Stimulated activated CD4-positive, alpha-beta T cell treated with anti-CD3 and anti-CD28 coated beads, Interleukin-2, amount 100 ng/mL, for 24 hours (primary cell): ENCODE data around the gene ITIH5.

Experiments
- DNase-seq, 2 donors: peaks; one replicate each; pipeline ENCODE4 v3.0.0-alpha.2; 2020

Gene ITIH5

GRCh38 chr10:7545261-7545660 lies 121.5 kb downstream of the ITIH5 start:
- DNase-seq = no peak

- no peak for DNase-seq
These were observed 122.6 kb downstream of the ITIH5 start for GRCh38 chr10:7544203-7544602.

- no peak for DNase-seq
These were observed 124.4 kb downstream of the ITIH5 start for GRCh38 chr10:7542189-7542914.

- DNase-seq = no peak
These were observed 125.4 kb downstream of the ITIH5 start for GRCh38 chr10:7541137-7542087.

- DNase-seq = no peak
These were observed 127.7 kb downstream of the ITIH5 start for GRCh38 chr10:7538970-7539654.

GRCh38 chr10:7537126-7537525 lies 129.6 kb downstream of the ITIH5 start:
- no peak for DNase-seq

- DNase-seq = no peak
These were observed 132.3 kb downstream of the ITIH5 start for GRCh38 chr10:7534480-7534852.

- no peak for DNase-seq
These were observed 132.9 kb downstream of the ITIH5 start for GRCh38 chr10:7533657-7534479.

GRCh38 chr10:7532723-7533498 lies 133.9 kb downstream of the ITIH5 start:
- DNase-seq = no peak

GRCh38 chr10:7529638-7530037 lies 137.1 kb downstream of the ITIH5 start:
- DNase-seq = no peak

- DNase-seq = no peak
These were observed 139.3 kb downstream of the ITIH5 start for GRCh38 chr10:7527468-7527867.

GRCh38 chr10:7526017-7526400 lies 140.8 kb downstream of the ITIH5 start:
- DNase-seq = no peak

- peak; percentile 57 to 64 for DNase-seq
These were observed 141.3 kb downstream of the ITIH5 start for GRCh38 chr10:7525314-7526016.

GRCh38 chr10:7523656-7524055 lies 143.1 kb downstream of the ITIH5 start:
- DNase-seq = no peak

- DNase-seq = no peak
These were observed 146.0 kb downstream of the ITIH5 start for GRCh38 chr10:7520507-7521485.

GRCh38 chr10:7519351-7519750 lies 147.4 kb downstream of the ITIH5 start:
- no peak for DNase-seq

GRCh38 chr10:7518693-7519092 lies 148.1 kb downstream of the ITIH5 start:
- DNase-seq = no peak

GRCh38 chr10:7515439-7515838 lies 151.3 kb downstream of the ITIH5 start:
- DNase-seq = no peak

- DNase-seq = no peak
These were observed 152.8 kb downstream of the ITIH5 start for GRCh38 chr10:7513936-7514335.

- DNase-seq = no peak
These were observed 153.3 kb downstream of the ITIH5 start for GRCh38 chr10:7513455-7513854.
